ENCODE measurements around the gene PAPPA2.

Gene PAPPA2

DNA sequence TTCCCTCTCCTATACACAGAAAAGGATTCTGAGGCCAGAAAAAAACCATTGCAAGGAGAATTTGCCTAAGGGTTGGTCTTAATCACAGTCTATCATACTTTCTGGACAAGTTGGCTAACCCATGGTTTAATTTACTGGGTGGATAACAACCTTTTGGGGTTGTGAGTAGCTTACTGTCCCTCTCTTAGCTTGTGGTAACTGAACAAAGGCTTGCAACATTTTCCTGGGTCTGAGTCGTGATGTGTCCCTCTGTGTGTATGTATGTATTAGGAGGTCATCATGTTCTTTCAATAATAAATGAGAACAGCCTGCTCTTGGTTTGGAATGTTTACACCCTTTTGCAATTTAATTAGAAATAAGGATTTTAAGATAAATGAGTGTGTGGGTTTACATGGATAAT lies 36.7 kb downstream of the PAPPA2 start:
- no peak for DNase-seq

GRCh38 chr1:176501599-176501998 lies 38.6 kb downstream of the PAPPA2 start:
- DNase-seq: no peak

GRCh38 chr1:176504848-176505553 lies 42.0 kb downstream of the PAPPA2 start:
- DNase-seq: no peak

- DNase-seq: no peak
These were observed 50.0 kb downstream of the PAPPA2 start for GRCh38 chr1:176512966-176513365.

DNA sequence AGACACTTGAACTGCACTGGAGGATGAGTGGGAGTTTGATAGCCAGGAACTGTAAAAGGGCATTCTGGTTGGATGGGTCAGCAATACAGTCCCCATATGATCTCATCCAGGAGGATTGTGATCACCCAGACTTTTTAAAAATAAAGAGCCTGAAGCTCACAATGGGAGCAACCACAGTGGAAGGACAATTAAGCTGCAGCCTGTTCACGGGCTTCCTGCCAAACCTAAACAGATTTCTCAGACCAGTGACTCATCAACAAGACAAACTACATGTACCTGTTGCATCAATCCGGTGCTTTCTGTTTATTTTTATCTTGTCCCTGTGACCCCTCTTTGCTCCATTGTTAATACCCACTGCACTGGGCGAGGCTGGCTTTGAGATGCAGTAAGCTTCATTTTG lies 52.3 kb downstream of the PAPPA2 start:
- no peak for DNase-seq

- no peak for DNase-seq
These were observed 54.5 kb downstream of the PAPPA2 start for GRCh38 chr1:176517484-176517883.

DNA sequence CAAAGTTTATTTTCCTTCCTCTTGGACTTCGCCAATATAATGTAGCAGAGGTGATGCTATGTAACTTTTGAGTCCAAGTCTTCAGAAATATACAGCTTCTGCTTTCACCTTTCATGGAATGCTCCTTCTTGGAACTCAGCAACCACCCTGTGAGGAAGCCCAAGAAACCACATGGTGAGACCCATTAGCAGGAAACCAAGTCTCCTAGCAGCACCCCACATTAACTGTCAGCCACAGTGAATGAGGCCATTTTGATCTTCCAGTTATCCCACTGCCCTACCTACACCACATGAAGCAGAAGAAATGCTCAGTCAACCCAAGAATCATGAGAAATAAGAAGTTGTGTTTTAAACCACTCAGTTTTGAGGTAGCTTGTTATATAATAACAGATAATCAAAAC lies 58.2 kb downstream of the PAPPA2 start:
- DNase-seq: no peak

DNA sequence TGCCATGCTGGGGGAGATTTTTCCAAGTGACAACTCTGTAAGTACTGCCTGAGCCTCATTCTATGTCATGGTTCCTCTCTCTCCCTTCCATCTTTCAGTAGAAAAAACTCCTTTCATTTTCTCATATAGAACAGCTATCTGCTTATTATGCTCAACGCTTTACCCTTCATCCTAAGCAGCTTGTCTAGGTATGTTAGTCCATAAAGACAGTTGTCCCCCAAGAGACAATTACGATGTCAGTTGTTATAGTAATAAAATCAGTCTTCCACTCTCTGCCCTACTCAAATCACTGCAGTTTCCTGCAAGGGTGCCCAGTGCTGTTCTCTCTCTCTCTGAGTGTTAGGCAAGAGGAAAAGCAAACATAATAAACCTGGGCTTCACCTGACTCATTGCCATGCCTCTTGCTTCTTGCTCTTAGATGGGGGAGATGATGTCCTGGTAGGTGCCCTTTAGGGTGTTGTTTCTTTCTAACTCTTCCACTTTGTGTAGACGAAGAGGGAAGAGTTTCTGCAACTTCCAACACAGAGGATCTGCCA lies 59.4 kb downstream of the PAPPA2 start:
- no peak for DNase-seq

DNA sequence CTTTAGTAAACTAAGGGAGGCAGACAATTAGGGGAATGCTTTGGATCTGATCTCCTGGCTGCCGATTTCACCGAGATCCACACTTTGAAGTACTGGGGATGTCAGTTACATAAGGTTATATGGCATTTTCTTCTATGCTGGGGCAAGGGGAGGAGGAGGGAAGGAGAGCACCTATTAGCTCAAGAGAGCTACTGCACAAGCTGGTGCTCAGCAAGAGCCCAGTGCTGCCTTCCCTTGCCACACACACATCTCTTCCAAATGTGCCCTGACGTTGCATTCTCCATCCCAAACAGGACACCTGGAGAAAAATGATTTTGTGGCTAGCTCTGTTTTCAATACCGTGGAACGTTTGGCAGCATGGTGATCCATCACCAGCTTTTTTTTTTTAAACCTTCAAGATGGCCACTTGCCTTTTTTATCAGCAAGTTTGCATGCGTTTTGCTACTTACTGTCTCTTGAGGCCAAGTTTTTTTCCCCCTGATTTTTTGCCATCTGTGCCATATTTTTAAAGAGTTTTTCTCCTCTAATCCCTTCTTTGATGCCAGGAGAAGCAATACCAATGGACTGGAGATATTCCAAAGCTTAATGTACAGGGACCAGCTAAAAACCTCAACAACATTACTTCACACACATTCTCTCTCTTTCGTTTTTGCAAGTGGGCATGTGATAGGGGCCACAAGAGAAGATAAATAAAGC lies 66.6 kb downstream of the PAPPA2 start:
- DNase-seq: no peak

DNA sequence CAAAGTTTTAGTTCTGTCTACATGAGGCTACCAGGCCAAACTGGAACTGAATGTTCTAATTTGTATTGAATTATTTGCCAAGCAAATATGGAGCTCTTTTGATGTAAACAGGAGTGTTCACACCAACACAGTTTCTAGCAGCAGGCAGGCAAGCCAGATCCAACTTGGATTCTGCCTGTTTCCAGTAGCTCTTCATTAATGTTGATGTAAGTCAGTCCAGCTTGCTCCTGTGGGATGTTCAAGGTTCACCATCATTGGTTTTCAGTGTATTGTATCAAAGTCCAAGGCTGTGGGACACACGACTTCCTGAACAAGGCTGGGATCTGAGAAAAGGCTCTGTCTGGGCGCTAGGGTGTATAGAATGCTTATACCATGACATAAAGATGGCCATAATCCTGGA lies 68.1 kb downstream of the PAPPA2 start:
- no peak for DNase-seq

- no peak for DNase-seq
These were observed 69.2 kb downstream of the PAPPA2 start for GRCh38 chr1:176531921-176532897.

GRCh38 chr1:176533020-176533419 lies 70.0 kb downstream of the PAPPA2 start:
- no peak for DNase-seq

GRCh38 chr1:176536588-176536987 lies 73.6 kb downstream of the PAPPA2 start:
- DNase-seq: no peak

DNA sequence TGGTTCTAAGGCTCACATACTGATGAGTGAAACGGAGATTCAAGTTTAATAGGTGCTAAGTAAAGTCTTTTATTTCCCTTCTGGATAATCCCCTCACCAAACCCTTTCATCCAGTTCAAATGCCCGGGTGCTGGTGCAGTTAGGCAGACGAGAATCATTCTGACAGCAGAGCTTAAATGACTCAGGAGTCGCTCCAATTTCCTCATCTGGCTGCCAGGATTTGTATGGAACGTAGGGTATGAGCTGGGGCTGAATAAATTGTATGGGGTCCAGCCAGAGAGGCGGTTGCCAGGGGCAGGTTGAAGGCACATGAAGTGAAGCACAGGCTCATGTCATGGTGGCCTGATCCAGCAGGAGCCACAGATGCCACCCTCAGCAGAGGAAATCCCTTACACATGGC lies 76.0 kb downstream of the PAPPA2 start:
- no peak for DNase-seq

DNA sequence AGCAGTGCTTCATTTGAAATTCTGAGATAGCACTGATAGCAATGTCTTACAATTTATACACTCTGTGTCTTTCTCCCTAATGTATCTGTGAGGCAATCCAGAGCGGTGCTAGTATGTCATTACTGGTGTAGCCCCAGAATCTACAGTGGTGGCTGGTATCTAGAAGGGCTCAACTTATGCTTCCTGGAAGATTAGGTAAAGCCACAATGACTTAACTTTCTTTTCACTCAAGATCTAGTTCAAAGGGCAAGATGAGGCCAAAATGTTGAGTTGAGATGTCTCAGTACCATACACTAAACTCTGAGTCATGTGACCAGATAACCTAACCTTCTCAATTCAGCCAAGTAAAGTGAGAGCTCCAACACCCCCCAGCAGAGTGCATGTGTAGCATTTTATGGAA lies 77.5 kb downstream of the PAPPA2 start:
- no peak for DNase-seq

- no peak for DNase-seq
These were observed 78.7 kb downstream of the PAPPA2 start for GRCh38 chr1:176541663-176542062.

GRCh38 chr1:176542352-176542751 lies 79.4 kb downstream of the PAPPA2 start:
- no peak for DNase-seq

DNA sequence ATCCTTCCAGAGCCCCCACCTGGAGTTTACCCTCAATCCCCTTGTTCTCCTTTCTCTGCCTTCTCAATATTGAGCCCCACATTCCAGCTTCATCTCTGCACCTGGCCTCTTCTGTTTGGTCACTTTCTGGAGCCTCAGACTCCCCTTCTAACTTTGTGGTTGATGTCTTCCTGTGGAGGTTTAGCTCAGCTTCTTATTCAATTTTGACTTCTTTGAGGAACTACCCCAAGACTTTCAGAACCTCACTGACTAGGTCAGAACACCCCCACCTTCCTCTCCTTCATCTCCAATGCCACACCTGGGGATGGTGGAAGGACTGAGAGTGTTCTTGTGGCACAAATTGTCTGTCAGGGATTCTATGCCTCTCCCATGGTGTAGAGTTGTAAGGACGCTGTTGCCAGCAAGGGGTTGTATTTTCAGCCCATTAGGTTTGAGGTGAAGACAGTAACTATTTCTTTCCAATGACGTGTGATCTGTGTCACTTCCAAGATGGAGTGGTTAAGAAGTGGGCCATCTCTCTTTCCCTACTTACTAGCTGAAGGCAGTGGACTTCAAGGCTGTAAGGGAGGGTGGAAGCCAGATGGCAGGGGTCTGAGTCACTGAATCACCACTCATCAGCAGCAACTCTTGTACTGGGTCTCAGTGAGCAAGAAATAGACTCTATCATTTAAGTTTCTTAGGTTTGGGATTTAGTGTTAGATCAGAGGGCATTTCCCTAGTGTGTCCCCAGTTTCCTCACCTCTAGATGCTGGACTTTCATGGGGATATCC lies 80.6 kb downstream of the PAPPA2 start:
- DNase-seq: no peak

- no peak for DNase-seq
These were observed 82.2 kb downstream of the PAPPA2 start for GRCh38 chr1:176545034-176545639.

GRCh38 chr1:176546825-176547224 lies 83.8 kb downstream of the PAPPA2 start:
- no peak for DNase-seq

DNA sequence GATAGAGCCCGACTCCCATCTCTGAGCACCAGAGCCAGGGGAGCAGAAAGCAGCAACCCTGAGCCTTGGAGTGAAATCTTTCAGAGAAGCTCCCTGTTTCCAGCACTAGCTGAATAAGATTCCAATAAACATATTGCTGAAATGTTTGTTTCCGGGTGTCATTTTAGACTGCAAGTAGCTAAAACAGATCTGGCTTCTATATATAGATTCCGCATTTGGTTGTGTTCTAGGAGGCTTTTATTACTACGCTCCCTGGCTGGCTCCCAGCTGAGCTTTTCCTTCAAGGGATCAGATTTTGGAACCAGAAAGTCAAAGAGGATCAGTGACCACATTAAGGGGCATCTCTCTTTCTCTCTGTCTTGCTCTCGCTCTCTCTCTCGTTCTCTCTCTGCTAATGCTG lies 88.2 kb downstream of the PAPPA2 start:
- no peak for DNase-seq
